ENCODE results near the gene PPP1R36. TPM values are rescaled to one million over a fixed set of nuclear protein-coding genes. Genes with fewer than 3 reads are reported as not detected.

The PPP1R36 gene
- total and polyA plus RNA-seq, 11 donors: 0.11 to 1.0 (median 0.46) TPM; not detected in 5

DNA sequence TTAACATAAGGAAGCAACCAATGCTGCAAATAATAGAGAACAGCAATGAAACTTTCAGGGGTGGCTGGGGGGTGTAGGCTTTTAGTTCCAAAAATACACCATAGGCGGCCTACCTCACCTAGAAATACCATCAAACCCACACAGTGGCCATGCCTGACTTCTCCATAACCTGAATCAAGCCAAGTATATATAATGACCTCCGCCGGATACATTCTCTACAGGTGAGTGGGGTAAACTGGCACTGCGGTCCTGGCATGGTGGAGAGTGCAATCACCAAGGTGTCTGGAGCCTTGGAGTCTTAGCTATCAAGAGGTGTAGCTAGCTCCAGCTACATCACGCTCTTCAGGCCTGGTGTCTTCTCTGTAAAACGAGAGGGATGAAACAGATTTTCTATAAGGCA, 47.3 kb upstream of the PPP1R36 start:
- intact Hi-C loops (cut with DNase I): loop anchor here in 1 of 10 donors (10.0 kb wide), 1 partner anchor 158 kb away; no protein-coding TSS in a partner anchor
- no peak for ATAC-seq
- Histone ChIP-seq H3K4me3 (peak overlapping the region in 11 of 12 donors; percentile 70 to 97 (median 89)), H3K27ac (peak overlapping the region; percentile 96 to 100 (median 98)), H3K4me1 (peaks cover 8 to 71% (median 45%) of the 10 kb centered on the region in 12 donors), H3K27me3 (no peaks in the 10 kb centered on the region), H3K36me3 (peaks cover 0 to 12% (median 0%) of the 10 kb centered on the region in 9 donors), H3K9me3 (no peaks in the 10 kb centered on the region)
- 43 to 64% (median 48%) methylated on average over 6 of the region's 6 CpGs for WGBS, 4 donors
- no peak for DNase-seq
- TF ChIP-seq, protein P1, sequence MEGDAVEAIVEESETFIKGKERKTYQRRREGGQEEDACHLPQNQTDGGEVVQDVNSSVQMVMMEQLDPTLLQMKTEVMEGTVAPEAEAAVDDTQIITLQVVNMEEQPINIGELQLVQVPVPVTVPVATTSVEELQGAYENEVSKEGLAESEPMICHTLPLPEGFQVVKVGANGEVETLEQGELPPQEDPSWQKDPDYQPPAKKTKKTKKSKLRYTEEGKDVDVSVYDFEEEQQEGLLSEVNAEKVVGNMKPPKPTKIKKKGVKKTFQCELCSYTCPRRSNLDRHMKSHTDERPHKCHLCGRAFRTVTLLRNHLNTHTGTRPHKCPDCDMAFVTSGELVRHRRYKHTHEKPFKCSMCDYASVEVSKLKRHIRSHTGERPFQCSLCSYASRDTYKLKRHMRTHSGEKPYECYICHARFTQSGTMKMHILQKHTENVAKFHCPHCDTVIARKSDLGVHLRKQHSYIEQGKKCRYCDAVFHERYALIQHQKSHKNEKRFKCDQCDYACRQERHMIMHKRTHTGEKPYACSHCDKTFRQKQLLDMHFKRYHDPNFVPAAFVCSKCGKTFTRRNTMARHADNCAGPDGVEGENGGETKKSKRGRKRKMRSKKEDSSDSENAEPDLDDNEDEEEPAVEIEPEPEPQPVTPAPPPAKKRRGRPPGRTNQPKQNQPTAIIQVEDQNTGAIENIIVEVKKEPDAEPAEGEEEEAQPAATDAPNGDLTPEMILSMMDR (IDR thresholded peaks at IDR 0.05): no peak
- no peak for TF ChIP-seq POLR2A (IDR thresholded peaks at IDR 0.05)

DNA sequence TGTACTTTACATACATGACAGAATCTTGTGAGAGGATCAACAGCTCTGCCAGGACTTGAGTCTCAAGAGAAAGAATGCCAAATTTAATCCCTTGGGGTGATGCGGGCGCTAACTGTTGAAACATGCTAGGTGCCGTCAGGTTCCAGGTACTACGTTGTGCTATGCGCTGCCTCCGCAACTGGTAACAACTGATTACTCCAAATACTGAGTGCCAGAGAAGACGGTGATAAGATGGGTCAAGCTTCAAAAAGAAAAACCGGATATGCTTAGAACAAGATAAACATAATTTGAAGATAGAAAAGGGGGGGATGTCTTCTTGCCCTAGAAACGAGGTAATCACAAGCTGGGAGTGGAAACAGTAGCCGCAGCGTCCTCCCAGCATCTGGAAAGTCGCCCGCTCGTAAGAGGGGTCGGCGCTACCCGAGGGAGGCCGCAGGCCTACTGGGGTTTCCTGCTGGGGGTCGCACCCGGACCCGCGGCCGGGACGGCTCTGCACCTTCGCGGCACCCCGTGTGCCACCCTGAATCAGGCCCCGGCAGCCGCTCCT, 46.8 kb upstream of the PPP1R36 start:
- Histone ChIP-seq H3K27ac (peak overlapping the region; percentile 96 to 100 (median 98)), H3K27me3 (no peaks in the 10 kb centered on the region), H3K9me3 (no peaks in the 10 kb centered on the region), H3K4me1 (peaks cover 8 to 72% (median 50%) of the 10 kb centered on the region in 12 donors), H3K36me3 (peaks cover 0 to 7% (median 0%) of the 10 kb centered on the region in 9 donors), H3K4me3 (peak overlapping the region; percentile 68 to 97 (median 89))
- ATAC-seq (peak in 2 of 4 donors; percentile 0), DNase-seq (peak in 1 of 5 donors; percentile 50)
- TF ChIP-seq POLR2A (IDR thresholded peaks at IDR 0.05): no peak
- TF ChIP-seq, protein P1 (IDR thresholded peaks at IDR 0.05): no peak
- WGBS, 4 donors: 1% methylated on average over 19 to 29 of the region's 29 CpGs
- intact Hi-C loops (cut with DNase I): loop anchor here in 1 of 10 donors (10.0 kb wide), 1 partner anchor 158 kb away; no protein-coding TSS in a partner anchor

DNA sequence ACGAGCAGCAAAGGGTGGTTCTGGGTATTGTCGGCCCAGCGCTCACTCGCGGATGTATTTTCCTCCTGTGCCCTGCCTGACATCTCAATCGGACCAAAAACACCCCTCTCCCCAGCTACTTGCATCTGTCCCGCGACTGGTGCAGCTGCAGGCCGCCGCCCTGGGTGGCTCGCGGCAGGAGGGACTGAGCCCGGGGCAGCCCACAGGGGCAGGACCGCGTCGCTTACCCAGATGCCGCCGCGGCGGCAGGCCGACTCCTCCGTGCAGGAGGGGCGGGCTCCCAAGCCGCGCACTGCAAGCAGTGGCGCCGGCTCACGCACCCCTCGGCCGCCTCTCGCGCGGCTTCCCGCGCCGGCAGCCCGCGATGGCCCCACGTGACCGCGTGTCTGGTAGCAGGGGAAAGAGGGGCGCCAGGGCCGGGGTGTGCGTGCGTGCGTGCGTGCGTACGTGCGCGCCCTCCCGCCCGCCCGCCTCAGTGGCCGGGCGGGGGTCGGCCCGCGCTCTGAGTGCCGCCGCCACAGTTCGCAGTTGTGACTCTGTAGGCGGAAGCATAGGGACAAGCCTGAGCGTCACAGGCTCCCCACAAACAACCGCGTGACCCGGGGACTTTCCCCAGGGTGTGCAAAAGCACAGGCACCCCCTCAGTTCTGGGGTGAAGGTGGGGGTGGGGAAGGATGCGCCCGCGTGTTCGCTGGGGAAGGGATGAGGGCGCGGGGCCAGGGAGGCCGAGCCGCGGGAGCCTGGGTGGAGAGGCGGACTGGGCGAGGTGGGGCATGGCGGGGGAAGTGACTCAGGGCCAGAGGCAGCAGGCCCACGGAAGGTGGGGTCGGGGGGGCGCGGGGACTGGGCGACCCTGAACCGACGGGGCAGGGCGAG, 46.1 kb upstream of the PPP1R36 start, which contains the start of gene ZBTB25:
TSS of gene ZBTB25 (minus strand) at position 405 of the 876 bp plus-strand sequence. CDS start 13,305 bp downstream, outside the sequence.
- intact Hi-C loops (cut with DNase I): loop anchor here in 2 of 10 donors (2.0 to 10.0 kb wide), 2 partner anchors 37 to 159 kb away; partner anchors contain the start of gene HSPA2 (in 1 of the 2)
- ATAC-seq (peak; percentile 76 to 90 (median 82)), DNase-seq (peak; percentile 87 to 95 (median 93))
- Histone ChIP-seq H3K27me3 (no peaks in the 10 kb centered on the region), H3K27ac (peak within 1 kb of the TSS; percentile 96 to 100 (median 98)), H3K4me1 (peaks cover 8 to 74% (median 56%) of the 10 kb centered on the region in 12 donors), H3K4me3 (peak within 1 kb of the TSS; percentile 68 to 97 (median 89)), H3K9me3 (no peaks in the 10 kb centered on the region), H3K36me3 (peaks cover 0 to 6% (median 0%) of the 10 kb centered on the region in 9 donors)
- TF ChIP-seq POLR2A (IDR thresholded peaks at IDR 0.05): peak in 1 of 2 donors; percentile 90
- TF ChIP-seq, protein P1 (IDR thresholded peaks at IDR 0.05): peak in 1 of 12 donors; percentile 15
- 0 to 1% (median 0%) methylated on average over 32 to 87 of the region's 87 CpGs for WGBS, 4 donors

All from heart left ventricle (tissue), 16 donors.